Esophagus muscularis mucosa (tissue), 3 donors: ENCODE measurements around the gene NEURL3.

Experiments
- POLR2A ChIP-seq: fragments of 450-650 bp; IDR thresholded peaks from one replicate; pipeline ENCODE4 v1.6.1; 2017; ENCODE audit warnings: antibody characterized with exemption, moderate library complexity, mild to moderate bottlenecking, low read depth
- TF ChIP-seq, protein P1 (sequence below), 3 experiments: fragments of 200-600 bp in 2 of 3; fragments of 450-650 bp in 1 of 3; sonication (generic) in 2 of 3; IDR thresholded peaks; one replicate each; pipeline ENCODE4 v1.5.1; 2017 to 2019; ENCODE audit warnings: antibody characterized with exemption in 3 of 3, mild to moderate bottlenecking in 2 of 3, moderate library complexity in 1 of 3

DNA sequence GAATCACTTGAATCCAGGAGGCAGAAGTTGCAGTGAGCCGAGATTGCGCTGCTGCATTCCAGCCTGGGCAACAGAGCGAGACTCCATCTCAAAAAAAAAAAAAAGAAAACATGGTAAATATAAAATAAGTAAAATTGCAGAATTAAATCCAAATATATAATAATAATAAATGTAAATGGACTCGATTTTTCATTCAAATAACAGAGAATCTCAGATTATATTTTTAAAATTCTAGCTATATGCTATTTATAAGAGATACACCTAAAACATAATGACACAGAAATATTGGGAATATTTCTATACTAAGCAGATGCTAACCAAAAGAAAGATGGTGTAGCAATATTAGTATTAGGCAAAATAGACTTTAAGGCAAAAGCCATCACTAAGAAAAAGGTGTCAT lies 15.1 kb upstream of the NEURL3 start:
- TF ChIP-seq, protein P1, sequence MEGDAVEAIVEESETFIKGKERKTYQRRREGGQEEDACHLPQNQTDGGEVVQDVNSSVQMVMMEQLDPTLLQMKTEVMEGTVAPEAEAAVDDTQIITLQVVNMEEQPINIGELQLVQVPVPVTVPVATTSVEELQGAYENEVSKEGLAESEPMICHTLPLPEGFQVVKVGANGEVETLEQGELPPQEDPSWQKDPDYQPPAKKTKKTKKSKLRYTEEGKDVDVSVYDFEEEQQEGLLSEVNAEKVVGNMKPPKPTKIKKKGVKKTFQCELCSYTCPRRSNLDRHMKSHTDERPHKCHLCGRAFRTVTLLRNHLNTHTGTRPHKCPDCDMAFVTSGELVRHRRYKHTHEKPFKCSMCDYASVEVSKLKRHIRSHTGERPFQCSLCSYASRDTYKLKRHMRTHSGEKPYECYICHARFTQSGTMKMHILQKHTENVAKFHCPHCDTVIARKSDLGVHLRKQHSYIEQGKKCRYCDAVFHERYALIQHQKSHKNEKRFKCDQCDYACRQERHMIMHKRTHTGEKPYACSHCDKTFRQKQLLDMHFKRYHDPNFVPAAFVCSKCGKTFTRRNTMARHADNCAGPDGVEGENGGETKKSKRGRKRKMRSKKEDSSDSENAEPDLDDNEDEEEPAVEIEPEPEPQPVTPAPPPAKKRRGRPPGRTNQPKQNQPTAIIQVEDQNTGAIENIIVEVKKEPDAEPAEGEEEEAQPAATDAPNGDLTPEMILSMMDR (IDR thresholded peaks at IDR 0.05): no peak
- TF ChIP-seq POLR2A: no peak
